K562 (cell line): ENCODE measurements around the gene ZBTB16. TPM values are rescaled to one million over a fixed set of nuclear protein-coding genes. Genes with fewer than 3 reads are reported as not detected.

Experiments
- ATAC-seq: fragments of 200-7000 bp; cut with Tn5 transposase; 3 replicates; pipeline ENCODE4 v1.9.1; 2020; ENCODE audit warnings: moderate library complexity
- BruUV-seq: library from RNA; stranded (reverse); fragments of 400-500 nt; replicated peaks from 2 replicates; lab custom pipeline; 2021; lab: Mats Ljungman, UMichigan
- CTCF ChIA-PET: fragments of 300-600 bp; formaldehyde crosslinking; extraction: SDS; loops from one replicate; lab custom pipeline; 2021; ENCODE audit warnings: low intra/inter-chr PET ratio; lab: Yijun Ruan, JAX
- POLR2A ChIA-PET: fragments of 300-600, 350-650 bp; sonication (Branson Sonifier 250); formaldehyde crosslinking; extraction: SDS; loops from one replicate; lab custom pipeline; 2021; ENCODE audit warnings: antibody characterized with exemption, inconsistent platforms; lab: Yijun Ruan, JAX
- DNase-seq, 4 experiments: peaks; one replicate each; pipeline versions ENCODE4 v3.0.0 to v3.0.0-alpha.2; 2011 to 2018; ENCODE audit warnings: low spot score in 3 of 4, mixed read lengths in 3 of 4; ENCODE audit errors: extremely low read depth in 1 of 4
- FAIRE-seq: peaks from 2 replicates; lab custom pipeline; 2011; peaks lifted over from hg19 to GRCh38; lab: Jason Lieb, UNC
- H2AFZ ChIP-seq: 2 replicates; pipeline ENCODE4 v1.6.0; 2011; ENCODE audit warnings: low read depth, low read length, control low read depth, inconsistent platforms
- H3K27ac ChIP-seq: fragments of 200-600 bp; 3 replicates; pipeline ENCODE4 v1.8.0; 2011; ENCODE audit warnings: low read depth, mild to moderate bottlenecking, control low read depth, inconsistent platforms, low read length, moderate library complexity, mixed read lengths; ENCODE audit errors: extremely low read depth
- H3K27me3 ChIP-seq, 2 experiments: fragments of 300-600 bp in 1 of 2; 2 replicates in 1 of 2; 3 replicates in 1 of 2; pipeline versions ENCODE4 v1.6.0 to v1.8.0; 2011; ENCODE audit warnings: inconsistent platforms in 2 of 2, low read length in 2 of 2, mild to moderate bottlenecking in 1 of 2, mixed read lengths in 1 of 2, moderate library complexity in 1 of 2; ENCODE audit not compliant: control insufficient read depth in 2 of 2, insufficient read depth in 2 of 2
- H3K36me3 ChIP-seq: fragments of 300-600 bp; 3 replicates; pipeline ENCODE4 v1.8.0; 2011; ENCODE audit warnings: mild to moderate bottlenecking, low read length, inconsistent platforms; ENCODE audit not compliant: control insufficient read depth, insufficient read depth
- H3K4me1 ChIP-seq, 2 experiments: fragments of 200-600 bp in 1 of 2; replicated peaks in 1 of 2; 2 replicates in 1 of 2; 3 replicates in 1 of 2; pipeline versions ENCODE4 v1.5.1 to v1.8.0; 2011; ENCODE audit warnings: inconsistent platforms in 2 of 2, low read length in 2 of 2, mild to moderate bottlenecking in 1 of 2, mixed read lengths in 1 of 2, moderate library complexity in 1 of 2; ENCODE audit not compliant: control insufficient read depth in 2 of 2, insufficient read depth in 2 of 2
- H3K4me2 ChIP-seq: 2 replicates; pipeline ENCODE4 v1.6.1; 2011; ENCODE audit warnings: low read length, control low read depth, inconsistent platforms, mixed read lengths; ENCODE audit not compliant: insufficient read depth
- H3K4me3 ChIP-seq: fragments of 200-600 bp; sonication (generic), shearing (Covaris generic); 2 replicates; pipeline ENCODE4 v1.5.1; 2016; ENCODE audit warnings: control low read depth, inconsistent platforms
- H3K79me2 ChIP-seq: fragments of 200-600 bp; 3 replicates; pipeline ENCODE4 v1.8.0; 2011; ENCODE audit warnings: low read length, inconsistent platforms; ENCODE audit not compliant: control insufficient read depth, insufficient read depth
- H3K9ac ChIP-seq, 2 experiments: 2 replicates each; pipeline versions ENCODE4 v1.6.0 to v1.6.1; 2011; ENCODE audit warnings: low read depth in 2 of 2, low read length in 2 of 2, control low read depth in 1 of 2, inconsistent platforms in 1 of 2, mild to moderate bottlenecking in 1 of 2, mixed read lengths in 1 of 2; ENCODE audit not compliant: insufficient read depth in 1 of 2
- H3K9me1 ChIP-seq: one replicate; pipeline ENCODE4 v1.6.0; 2011; ENCODE audit warnings: inconsistent platforms, mild to moderate bottlenecking, low read length, moderate library complexity; ENCODE audit not compliant: control insufficient read depth, insufficient read depth
- H3K9me3 ChIP-seq: replicated peaks from 2 replicates; pipeline ENCODE4 v1.5.1; 2011; ENCODE audit warnings: low read depth, low read length, inconsistent platforms; ENCODE audit not compliant: control insufficient read depth, insufficient read depth
- H4K20me1 ChIP-seq: replicated peaks from 2 replicates; pipeline ENCODE4 v1.6.1; 2011; ENCODE audit warnings: low read length, inconsistent platforms, mixed read lengths; ENCODE audit not compliant: control insufficient read depth, insufficient read depth
- DEAF1 ChIP-seq: fragments of 450-650 bp; formaldehyde crosslinking; IDR thresholded peaks from 2 replicates; pipeline ENCODE4 v1.4.0; 2020; ENCODE audit warnings: mild to moderate bottlenecking, moderate library complexity
- HEY1 ChIP-seq: fragments of 250-450 bp; sonication (Bioruptor Pico); IDR thresholded peaks from 2 replicates; pipeline ENCODE4 v1.5.0; 2020; ENCODE audit warnings: mild to moderate bottlenecking, moderate library complexity, borderline replicate concordance
- PPARD ChIP-seq: fragments of 250-450 bp; sonication (Bioruptor Pico); IDR thresholded peaks from 2 replicates; pipeline ENCODE4 v1.8.0; 2022; ENCODE audit warnings: inconsistent platforms, mild to moderate bottlenecking, moderate library complexity
- TAF7 ChIP-seq: fragments of 450-650 bp; IDR thresholded peaks from 2 replicates; pipeline ENCODE4 v1.6.1; 2016; ENCODE audit warnings: missing genetic modification characterization, missing compliant biosample characterization
- YY1 ChIP-seq, 3 experiments: IDR thresholded peaks; 2 replicates each; pipeline ENCODE4 v1.6.1; 2011; ENCODE audit warnings: low read length in 2 of 3, mild to moderate bottlenecking in 2 of 3, moderate library complexity in 2 of 3, borderline replicate concordance in 1 of 3, control low read depth in 1 of 3, low read depth in 1 of 3; ENCODE audit not compliant: insufficient read depth in 3 of 3, insufficient replicate concordance in 2 of 3, control insufficient read depth in 1 of 3, insufficient read length in 1 of 3; ENCODE audit errors: extremely low read depth in 1 of 3
- ZNF586 ChIP-seq: fragments of 450-650 bp; formaldehyde crosslinking; conservative IDR thresholded peaks from 2 replicates; pipeline ENCODE4 v1.4.0; 2020; ENCODE audit warnings: mild to moderate bottlenecking, moderate library complexity
- WGBS: fragments of 100-300 bp; shearing (Covaris generic); methylation state at CpG from one replicate; pipeline ENCODE4 v1.1.6; 2016; ENCODE audit warnings: low coverage, mixed read lengths; ENCODE audit not compliant: insufficient coverage; ENCODE audit errors: missing lambda C conversion rate; 5-methylcytosine and 5-hydroxymethylcytosine counted together
- in situ Hi-C: fragments of 300-500 bp; cut with MboI; formaldehyde crosslinking; loops from 4 replicates; pipeline ENCODE4 v1.15.0; 2018; ENCODE audit warnings: inconsistent platforms, mixed read lengths
- intact Hi-C: fragments of 100-400 bp; cut with micrococcal nuclease; formaldehyde crosslinking; loops from 2 replicates; pipeline ENCODE4 v1.14.2; 2022
- polyA plus RNA-seq, 8 experiments: library from polyadenylated mRNA; depleted of rRNA in 4 of 8; stranded (reverse) in 5 of 8; unstranded in 3 of 8; fragments of >200 nt; fragmentation: Nextera tagmentation in 2 of 8; fragmentation: Illumina TruSeq in 1 of 8; extraction: Ambion mirVana in 2 of 8; extraction: Trizol in 1 of 8; gene quantifications; 2 replicates each; pipeline versions ENCODE4 v1.2.1 to v1.2.3, GENCODE V29; 2011 to 2014; ENCODE audit warnings: inconsistent platforms in 1 of 8, missing spikeins in 1 of 8
- total RNA-seq, 7 experiments: library from RNA; depleted of rRNA in 6 of 7; stranded (reverse); fragments of >200 nt in 6 of 7; fragmentation: Illumina TruSeq in 2 of 7; extraction: Trizol in 2 of 7; gene quantifications; 2 replicates each; pipeline versions ENCODE4 v1.2.1 to v1.2.3, GENCODE V29; 2011 to 2021; ENCODE audit warnings: low replicate concordance in 1 of 7

The ZBTB16 gene
- total and polyA plus RNA-seq, 9 of the 15 experiments (the other 6 are each of a cell fraction or from before 2014, with no cell fraction given): 0.06 to 0.40 (median 0.24) TPM; not detected in 4

- peak; percentile 9; the same call in 1 of the 2 replicates for TF ChIP-seq DEAF1 (CRISPR knock-in tag)
- TF ChIP-seq PPARD (CRISPR knock-in tag): no peak
- no peak for TF ChIP-seq YY1 (IDR thresholded peaks at IDR 0.05; ENCODE audit: borderline replicate concordance in 1 of 3, control insufficient read depth in 1 of 3, extremely low read depth in 1 of 3, insufficient read depth in 3 of 3, insufficient read length in 1 of 3, insufficient replicate concordance in 2 of 3, low read depth in 1 of 3, low read length in 2 of 3)
These were observed 136.6 kb downstream of the ZBTB16 start (continued) for GRCh38 chr11:114195981-114196731.

GRCh38 chr11:114196997-114197703, 137.6 kb downstream of the ZBTB16 start:
- POLR2A ChIA-PET: interaction anchor here (0.5 to 1.2 kb wide), 2 partner anchors 15 to 196 kb away, joined by 3 read pairs; no protein-coding TSS in a partner anchor
- no peak for FAIRE-seq
- no peak for DNase-seq
- TF ChIP-seq HEY1 (CRISPR knock-in tag): no peak
- TF ChIP-seq TAF7 (tag): no peak
- TF ChIP-seq ZNF586 (CRISPR knock-in tag): no peak
- TF ChIP-seq, all 486 proteins: peak for 0
- Histone ChIP-seq H3K4me2 (no peak overlapping the region), H3K9me1 (no peaks in the 10 kb centered on the region), H3K4me1 (peaks cover 4 to 5% of the 10 kb centered on the region in 2 experiments; a peak in 3 of 5 replicates), H4K20me1 (no peaks in the 10 kb centered on the region), H2AFZ (no peak overlapping the region), H3K4me3 (no peak overlapping the region), H3K36me3 (no peaks in the 10 kb centered on the region), H3K9ac (no peak overlapping the region), H3K9me3 (no peaks in the 10 kb centered on the region; the same call in 1 of the 2 replicates), H3K27me3 (no peaks in the 10 kb centered on the region), H3K27ac (no peak overlapping the region), H3K79me2 (no peaks in the 10 kb centered on the region)
- no peak for ATAC-seq
- WGBS: 67% methylated on average over 7 of the region's 7 CpGs
- no TSS peak for BruUV-seq
- CTCF ChIA-PET: no interaction called here
- intact Hi-C loops: loop anchor here (2.0 to 10.0 kb wide), 4 partner anchors 50 to 202 kb away; no protein-coding TSS in a partner anchor
- in situ Hi-C loops: no loop called here
